HG03521 (cell line): Measurements from ENCODE around the gene HDLBP.

Experiments
- ATAC-seq: cut with Tn5 transposase; IDR thresholded peaks from one replicate; pipeline ENCODE4 v1.9.1; 2021; ENCODE audit warnings: mild to moderate bottlenecking, moderate library complexity; ENCODE audit not compliant: unreplicated experiment

The HDLBP gene

DNA sequence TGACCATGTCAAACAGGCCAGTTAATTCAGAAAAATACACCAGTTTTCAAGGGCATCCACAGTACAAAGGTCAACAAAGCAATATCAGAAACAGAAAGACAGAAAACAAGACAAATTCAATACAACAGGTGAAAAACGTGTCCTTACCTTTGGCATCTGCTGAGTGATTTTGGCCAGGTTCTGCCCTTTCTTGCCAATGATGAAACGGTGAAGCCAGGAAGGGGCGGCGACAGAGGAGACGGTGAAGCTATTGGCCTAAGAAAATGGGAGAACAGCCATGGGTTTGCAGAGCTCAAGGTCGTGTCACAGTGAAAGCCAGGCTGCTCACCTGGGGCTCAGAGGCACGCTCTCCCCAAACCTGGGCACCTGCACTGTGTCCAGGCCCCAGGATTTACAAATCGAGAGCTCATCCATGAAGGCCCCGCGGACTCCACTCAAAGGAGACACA, 60.5 kb downstream of the HDLBP start:
- no peak for ATAC-seq

DNA sequence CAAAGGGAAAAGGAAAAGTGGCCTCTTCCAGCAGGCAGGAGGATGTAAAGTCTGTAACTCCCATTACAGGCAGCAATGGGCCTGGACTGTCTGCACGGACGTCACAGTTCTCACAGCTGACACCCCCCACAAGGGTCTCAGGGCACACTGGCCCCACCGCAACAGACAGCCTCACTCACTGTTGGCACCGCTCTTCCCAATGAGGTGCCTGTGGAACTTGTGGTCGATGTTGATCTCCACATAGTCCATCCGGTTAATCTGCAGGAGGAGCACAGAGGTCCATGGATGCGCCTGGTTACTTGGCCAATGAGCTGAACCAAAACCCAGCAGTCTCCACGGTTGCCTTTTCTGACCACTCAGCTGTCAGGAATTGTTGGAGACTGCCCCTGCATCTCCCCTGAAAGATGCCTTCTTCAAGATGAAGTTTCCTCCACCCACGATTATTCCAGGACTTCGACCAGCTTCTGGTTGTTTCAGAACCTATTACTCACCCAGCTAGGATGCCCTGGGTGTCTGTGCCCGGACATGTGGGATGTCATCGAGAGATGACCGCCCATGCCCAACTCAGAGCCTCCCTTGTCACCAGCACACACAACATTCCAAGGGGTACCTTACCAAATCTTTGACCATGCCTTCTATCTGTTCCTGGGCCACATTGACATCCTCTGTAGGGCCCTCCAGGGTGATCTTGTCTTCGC, 62.5 kb downstream of the HDLBP start:
- ATAC-seq, result no peak

DNA sequence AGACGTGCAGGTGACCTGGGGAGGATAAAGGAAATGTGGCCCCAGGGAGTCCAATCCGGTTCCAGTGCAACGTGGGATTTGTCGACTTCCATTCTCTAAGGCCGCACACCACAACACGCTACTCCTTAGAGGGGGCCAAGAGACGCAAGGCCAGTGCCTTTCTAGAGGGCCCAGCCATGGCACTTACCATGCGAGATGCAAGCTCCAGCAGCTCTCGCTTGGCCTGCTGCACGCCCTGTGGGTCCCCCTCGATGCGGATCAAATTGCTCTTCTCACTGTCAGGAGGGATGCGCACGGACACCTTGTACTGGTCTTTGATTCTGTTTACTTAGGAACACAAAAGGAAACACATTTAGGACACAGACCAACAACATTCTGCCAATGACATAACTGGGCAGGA, 65.8 kb downstream of the HDLBP start:
- no peak for ATAC-seq

DNA sequence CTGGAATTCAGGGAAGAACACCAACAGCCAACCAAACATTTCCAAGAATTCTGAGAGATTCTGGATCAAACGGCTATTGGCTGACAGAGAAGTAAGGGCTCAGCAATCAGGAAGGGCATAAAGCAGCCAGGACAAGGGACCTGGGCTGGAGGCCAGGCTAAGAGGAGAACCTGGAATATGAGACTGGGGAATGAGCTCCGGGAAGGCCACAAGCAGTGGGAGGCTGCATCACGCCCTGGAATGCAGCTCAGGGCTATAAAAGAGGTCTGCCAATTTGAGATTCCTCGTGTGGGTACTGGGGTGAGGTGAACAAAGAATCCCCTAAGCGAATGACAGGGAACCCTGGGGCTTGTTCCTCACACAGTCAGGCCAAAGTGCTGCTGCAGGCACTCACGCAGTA, 66.6 kb downstream of the HDLBP start:
- ATAC-seq, result no peak

DNA sequence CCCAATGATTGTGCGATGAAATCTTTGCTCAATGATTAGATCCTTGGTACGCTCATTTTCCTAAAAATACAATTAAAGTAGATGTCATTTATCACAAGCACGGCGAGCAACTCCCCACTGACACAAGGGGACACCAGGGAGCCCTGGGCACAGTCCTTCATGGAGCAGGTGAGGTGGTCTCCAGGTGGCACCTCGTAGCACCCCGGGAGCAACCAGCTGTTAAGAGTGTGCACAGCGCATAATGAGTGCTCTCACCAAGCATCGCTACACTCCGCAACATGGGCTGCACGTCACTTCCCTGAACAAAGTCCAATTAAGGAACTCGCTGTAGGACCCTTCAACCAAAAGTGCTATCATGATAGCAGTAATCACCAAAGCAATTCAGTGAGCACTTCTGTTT, 67.2 kb downstream of the HDLBP start:
- no peak for ATAC-seq

DNA sequence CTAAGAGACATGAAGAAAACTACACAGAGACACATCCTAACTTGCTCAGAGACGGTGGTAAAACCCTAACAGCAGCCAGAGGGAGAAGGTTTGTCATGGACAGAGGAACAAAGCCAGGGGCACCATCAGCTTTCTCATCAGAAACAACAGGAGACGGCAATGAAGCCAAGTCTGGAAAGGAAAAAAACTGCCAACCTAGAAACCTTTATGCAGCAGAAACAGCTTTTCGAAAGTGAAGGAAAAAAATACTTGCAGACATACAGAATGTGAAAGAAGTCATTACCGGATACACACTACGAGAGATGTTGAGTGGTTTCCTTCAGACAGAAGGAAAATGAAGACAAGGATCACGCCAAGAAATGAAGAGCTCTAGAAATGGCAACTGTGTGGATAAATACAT, 71.1 kb downstream of the HDLBP start:
- no peak for ATAC-seq

DNA sequence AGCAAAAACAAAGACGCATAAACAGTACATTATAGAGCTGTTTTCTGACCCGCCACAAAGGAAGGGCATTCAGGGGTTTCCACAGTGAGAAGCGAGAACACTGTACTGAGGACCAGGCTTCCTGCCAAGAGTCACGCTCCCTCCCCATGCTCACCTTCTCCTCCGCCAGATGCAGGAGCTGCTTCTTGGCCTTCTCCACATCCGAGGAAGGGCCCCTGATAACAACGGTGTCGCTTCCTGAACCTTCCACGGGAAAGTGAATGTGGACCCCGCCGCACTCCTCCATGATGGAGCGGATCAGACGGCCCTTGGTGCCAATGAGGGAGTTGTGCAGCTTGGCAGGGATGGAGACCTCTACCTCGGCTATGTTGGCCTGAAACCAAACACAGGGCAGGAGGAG, 73.2 kb downstream of the HDLBP start:
- ATAC-seq, result no peak

DNA sequence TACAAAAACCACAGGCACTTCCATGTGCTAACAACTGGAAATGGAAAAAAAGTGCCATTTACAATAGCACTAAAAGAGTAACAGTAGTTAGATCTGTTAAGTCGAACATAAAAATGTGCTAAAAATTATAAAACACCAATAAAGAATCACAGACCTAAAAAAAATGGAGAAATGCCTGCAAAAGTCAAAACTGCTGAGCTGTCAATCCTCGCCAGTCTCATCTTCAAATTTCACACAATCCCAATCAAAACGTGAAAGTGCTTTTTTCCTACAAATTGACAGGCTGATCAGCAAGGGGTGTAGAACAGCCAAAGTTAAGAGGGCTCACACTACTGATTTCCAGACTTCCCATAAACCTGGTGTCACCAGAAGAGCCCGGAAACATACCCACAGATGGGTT, 73.8 kb downstream of the HDLBP start:
- ATAC-seq, result no peak

DNA sequence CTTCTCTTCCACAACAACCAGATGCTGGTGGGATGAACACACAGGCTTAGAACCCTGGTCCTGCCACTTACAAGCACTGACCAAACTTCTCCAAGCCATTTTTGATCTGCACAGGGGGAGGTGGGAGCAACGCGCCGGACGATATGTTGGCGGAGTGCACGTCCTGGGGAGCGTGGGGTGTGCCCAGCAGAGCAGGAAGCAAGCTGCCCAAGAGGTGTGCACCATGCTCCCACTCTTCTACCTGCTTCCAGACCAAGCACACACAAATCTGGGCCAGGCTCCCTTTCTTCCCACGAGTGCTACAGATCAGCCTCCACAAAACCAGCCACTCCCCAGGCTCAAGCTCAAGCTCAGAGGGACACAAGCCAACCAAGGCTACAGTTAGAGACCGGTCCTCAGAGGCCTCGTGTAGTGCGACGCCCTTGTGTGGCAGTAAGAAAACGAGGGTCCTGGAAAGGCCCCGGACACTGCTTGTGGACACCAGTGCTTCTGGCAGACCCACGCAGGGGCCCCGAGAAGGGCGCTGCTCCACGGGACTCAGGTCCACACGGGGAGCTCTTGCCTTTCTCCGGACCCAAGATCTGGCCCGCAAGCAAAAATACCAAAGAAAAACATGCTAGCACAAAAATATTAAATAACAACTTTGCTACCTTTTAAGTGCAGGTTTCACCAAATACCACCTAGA, 75.0 kb downstream of the HDLBP start:
- no peak for ATAC-seq

DNA sequence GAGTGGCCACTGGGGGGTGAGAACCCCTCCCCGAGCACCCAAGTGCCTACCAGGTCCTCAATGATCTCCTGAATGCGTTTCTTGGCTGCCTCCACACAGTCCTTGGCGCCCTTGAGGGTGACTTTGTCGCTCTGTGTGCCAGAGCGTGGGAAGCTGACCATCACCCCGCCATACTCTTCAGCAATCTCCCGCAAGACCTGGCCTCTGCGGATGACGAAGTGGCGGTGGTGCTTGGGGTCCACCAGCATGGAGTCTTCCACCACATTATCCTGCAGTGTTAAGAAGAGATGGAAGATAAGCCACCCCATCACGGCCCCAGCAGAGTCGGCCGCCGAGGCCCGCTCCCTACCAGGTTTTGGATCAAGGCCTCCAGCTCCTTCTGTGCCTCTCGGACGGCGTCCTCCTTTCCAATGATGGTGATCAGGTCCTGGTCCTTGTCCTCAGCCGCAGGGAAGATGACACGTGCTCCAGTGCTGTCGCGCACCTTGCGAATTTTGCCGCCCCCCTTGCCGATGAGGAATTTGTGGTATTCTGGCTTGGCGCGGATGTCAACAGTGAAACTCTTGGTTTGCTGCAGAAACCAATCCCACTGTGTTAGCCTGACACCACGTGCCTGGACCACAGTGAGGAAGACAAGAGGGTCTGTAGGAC, 75.8 kb downstream of the HDLBP start:
- ATAC-seq, result no peak

DNA sequence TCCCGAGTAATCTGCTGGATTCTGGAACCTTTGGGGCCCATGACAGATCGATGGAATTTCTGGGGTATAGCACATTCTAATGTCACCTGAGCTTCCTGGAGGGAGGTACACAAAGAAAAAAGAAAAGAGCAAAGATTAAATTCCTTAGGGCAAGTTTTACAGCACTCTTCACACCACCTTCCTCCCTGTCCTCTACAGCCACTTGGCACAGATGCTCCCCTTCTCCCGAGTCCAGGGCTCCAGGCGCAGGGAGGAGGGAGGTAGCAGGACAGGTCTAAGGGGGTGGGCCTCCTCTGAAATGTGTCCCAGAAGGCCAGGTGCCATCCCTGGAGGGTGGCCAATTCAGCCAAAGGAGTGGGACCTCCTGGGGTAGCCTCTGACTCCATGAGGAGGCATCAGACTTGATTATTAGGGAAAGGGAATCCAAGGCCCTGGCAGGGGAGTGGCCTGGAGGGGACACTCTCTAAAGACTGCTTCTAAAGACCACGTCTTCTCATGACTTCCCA, 76.7 kb downstream of the HDLBP start:
- no peak for ATAC-seq

DNA sequence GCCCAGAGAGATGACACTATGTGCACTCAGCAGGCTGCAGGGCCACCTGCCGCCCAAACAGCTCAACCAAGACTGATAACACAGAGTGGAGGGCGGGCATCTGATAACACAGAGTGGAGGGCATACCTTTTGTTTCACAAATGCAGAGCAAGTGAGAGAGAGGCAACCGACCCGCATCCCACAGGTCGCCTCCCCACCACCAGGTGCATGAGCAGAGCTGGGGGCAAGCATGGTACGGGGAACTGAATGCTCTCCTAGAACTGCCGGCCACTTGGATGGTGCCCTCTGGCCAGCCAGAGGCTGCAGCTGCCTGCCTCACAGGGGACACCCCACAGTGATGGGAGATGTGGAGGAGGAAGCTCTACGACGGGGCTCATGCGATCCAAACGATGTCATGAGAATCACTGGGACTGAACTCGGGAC, 77.5 kb downstream of the HDLBP start:
- no peak for ATAC-seq

DNA sequence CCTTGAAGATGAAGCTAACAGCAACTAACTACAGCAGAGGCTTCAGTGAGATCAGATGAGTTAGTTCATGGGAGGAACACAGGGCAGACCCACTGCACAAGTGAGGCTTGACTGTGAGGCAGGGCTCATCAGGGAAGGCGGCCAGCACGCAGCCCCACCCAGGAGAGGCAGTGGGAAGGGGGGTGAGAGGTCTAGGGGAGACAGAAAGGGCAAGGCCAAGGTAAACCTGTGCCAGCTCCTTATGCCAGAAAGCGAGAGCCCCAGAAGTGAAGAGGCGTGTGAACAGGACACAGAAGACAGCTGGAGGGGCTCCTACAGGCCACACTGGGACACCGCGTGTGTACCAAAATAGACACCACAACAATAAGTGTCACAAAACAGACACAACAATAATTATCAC, 78.4 kb downstream of the HDLBP start:
- no peak for ATAC-seq

DNA sequence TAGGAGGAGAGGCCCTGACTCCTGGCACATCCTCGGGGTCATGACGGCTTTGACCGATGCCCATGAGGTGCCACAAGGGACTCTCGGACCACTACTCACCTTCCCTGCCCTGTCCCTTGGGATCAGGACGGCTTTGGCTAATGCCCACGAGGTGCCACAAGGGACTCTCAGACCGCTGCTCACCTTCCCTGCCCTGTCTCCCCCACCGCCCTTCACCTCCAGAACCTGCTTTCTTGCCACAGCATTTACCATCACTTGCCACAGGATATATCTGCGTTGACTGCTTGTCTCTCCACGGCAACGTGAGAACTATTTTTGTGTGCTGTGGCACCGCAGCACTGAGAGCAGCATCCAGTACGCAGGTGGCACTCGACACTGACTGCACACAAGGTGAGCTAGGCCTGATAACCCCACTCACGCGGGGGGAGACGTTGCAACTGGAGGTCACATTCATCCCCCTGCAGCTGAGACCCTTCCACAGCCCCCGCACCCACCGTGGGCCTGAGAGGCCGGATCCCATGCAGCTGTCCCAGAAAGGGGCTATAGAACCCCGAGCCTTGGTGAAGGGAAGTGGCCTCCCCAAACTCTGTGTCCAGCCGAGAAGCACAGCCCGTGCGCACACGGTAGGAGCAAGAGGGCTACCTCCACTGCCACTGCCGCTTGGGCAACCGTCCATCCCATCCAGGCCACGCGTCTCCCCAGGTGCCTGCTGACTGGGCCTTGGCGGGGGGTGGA, 79.4 kb downstream of the HDLBP start:
- no peak for ATAC-seq

DNA sequence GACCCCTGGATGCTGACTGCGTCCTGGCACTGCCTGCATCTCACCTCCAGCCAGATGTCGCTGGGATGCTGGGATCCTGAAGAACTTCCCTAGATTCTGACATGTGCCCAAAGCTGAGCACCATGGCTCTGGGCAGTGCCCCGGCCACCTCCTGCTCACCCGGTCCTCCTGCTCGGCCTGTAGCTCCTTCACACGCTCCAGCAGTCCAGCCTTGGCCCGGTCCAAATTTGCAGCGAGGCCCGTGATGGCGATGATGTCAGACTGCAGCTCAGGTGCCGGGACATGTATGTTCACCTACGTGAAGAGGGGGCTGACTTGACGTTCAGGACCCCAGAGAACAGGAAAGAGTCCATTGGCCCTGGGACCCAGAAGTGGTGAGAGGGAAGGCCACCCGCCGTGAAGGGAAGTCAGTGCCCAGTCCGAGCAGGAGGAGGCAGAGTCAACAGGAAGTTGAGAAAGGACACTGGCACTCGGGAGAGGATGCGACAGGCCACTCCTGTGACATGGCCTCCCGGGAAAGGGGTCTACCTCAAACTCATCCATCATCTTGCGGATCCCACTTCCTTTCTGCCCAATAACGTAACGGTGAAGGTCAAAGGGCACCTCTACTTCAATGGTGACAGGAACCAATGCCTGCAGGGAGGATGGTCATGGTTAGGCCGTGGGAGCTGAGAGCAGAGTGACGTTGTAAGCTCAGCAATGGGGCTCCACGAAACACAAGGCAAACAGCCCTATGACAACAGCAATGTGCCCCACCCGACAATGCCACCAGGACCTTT, 80.3 kb downstream of the HDLBP start:
- ATAC-seq, result no peak

DNA sequence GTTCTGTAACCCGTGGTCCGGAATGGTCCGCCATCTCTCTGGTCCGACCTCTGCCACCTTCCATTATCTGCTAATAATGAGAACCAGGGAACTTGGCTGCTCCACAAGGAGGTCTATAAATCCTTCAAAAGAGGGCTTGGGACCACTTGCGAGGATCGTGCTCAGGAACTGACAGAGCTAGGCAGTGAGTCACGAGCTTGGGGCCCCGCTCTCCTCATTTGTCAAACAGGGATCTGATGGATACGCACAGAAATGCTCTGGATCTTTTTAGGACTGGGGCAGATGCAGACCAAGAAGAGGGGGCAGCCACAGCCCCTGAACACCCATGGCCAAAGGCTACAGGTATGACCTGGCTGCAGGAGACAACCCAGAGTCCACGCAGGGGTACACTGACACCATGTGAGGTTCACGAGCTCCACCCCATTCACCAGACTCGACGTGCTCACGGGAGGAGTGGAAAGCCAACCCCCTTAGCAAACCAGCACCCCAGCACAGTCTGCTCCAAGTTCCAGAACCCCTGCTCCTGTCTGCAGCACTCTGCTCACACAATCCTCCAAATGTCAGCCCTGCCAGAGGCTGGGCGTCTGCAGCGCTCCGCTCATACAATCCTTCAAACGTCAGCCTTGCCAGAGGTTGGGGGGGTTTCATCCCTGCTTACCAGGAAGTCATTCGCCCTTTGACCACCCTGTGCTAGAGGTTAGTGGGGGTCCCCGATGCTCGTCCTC, 81.2 kb downstream of the HDLBP start:
- ATAC-seq, result no peak

DNA sequence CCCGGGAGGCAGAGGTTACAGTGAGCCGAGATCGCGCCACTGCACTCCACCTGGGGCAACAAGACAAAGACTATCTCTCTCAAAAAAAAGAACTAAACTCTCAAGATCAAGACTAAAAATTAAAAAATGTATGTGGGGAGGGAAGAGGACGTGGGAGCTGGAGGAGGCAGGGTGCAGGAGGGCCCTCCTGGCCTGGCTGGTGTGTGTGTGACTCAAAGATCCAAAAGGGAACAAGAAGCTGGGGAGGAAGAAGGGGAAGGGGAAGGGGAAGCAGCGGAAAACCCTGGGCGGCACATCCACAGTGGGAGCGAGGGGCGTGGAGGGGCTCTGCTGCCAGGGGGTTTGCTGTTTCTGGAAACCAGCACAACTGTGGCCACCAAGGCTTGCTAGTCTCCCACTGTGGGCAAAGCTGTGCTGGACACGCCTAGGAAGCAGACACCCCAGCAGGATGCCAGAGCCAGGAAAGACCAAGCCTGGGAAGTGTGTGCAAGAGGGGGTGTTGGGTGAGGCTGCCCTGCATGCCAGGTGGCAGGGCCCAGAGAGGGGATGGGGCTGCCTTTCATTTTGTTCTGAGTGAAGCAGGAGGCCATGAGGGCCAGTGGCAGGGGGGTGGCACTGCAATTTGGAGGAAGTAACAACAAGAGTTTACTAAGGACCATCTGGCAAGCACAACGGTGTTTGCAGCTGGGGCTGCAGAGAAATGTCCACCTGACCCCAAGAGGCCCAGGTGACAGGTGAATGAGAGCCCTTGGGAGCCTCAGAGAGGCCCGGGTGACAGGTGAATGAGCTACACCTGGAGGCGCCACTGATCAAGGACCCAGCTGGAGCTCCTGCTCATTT, 82.5 kb downstream of the HDLBP start:
- ATAC-seq, result no peak

DNA sequence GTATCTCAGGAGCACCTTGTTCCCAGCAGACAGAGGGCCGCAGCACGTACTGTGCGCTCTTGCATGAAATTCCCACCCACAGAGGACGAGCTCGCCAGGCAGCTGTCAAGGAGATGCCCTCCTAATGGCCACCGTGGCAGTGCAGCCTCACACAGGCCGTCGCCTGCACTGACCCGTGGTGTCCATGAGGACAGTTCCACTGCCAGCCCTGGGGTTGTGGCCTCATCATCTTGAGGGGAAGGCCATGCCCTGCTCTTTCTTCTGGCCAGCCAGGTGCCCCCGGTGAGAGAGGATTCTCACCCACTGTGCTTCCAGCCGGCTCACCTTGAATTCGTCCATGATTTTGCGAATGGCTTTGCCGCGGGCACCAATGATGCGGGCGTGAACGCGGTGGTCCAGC, 85.0 kb downstream of the HDLBP start:
- no peak for ATAC-seq
